WTC11 (cell line): ENCODE data around the gene CBLL2. TPM values are rescaled to one million over a fixed set of nuclear protein-coding genes. Genes with fewer than 3 reads are reported as not detected.

Source experiments
- ATAC-seq: fragments of 200-7000 bp; cut with Tn5 transposase; 2 replicates; pipeline ENCODE4 v1.10.0; 2021; ENCODE audit warnings: mild to moderate bottlenecking, moderate library complexity
- CTCF ChIA-PET: fragments of 300-600 bp; sonication (Branson Sonifier 250); formaldehyde crosslinking; loops from one replicate; lab custom pipeline; 2021; ENCODE audit warnings: antibody characterized with exemption; lab: Charles Lee
- POLR2A ChIA-PET: fragments of 350-600 bp; sonication (Branson Sonifier 250); formaldehyde crosslinking; loops from one replicate; lab custom pipeline; 2021; ENCODE audit warnings: antibody characterized with exemption; lab: Charles Lee
- DNase-seq: peaks from one replicate; pipeline ENCODE4 v3.0.0; 2021; ENCODE audit warnings: low spot score
- H3K27ac Mint-ChIP-seq: 2 replicates; pipeline ENCODE4 v1.8.0; 2021; ENCODE audit warnings: mixed read lengths
- H3K27me3 Mint-ChIP-seq: 2 replicates; pipeline ENCODE4 v1.8.0; 2021; ENCODE audit warnings: low read depth, mild to moderate bottlenecking, moderate library complexity, mixed read lengths
- H3K36me3 Mint-ChIP-seq: 2 replicates; pipeline ENCODE4 v1.8.0; 2021; ENCODE audit warnings: mixed read lengths
- H3K4me1 Mint-ChIP-seq: 2 replicates; pipeline ENCODE4 v1.8.0; 2022; ENCODE audit warnings: mixed read lengths
- H3K4me3 Mint-ChIP-seq: 2 replicates; pipeline ENCODE4 v1.8.0; 2021; ENCODE audit warnings: mild to moderate bottlenecking, moderate library complexity, mixed read lengths
- H3K9me3 Mint-ChIP-seq: 2 replicates; pipeline ENCODE4 v1.8.0; 2021; ENCODE audit warnings: mixed read lengths
- ATF1 ChIP-seq: sonication (generic); formaldehyde crosslinking; IDR thresholded peaks from 2 replicates; pipeline ENCODE4 v1.8.1; 2023; ENCODE audit warnings: mild to moderate bottlenecking, moderate library complexity, missing genetic modification reagents
- CBFB ChIP-seq: sonication (generic); formaldehyde crosslinking; IDR thresholded peaks from 2 replicates; pipeline ENCODE4 v1.8.1; 2022; ENCODE audit warnings: mild to moderate bottlenecking, low read depth, missing genetic modification reagents
- IRF2 ChIP-seq: sonication (generic); formaldehyde crosslinking; IDR thresholded peaks from 2 replicates; pipeline ENCODE4 v1.8.0; 2022; ENCODE audit warnings: low read depth, missing genetic modification reagents, borderline replicate concordance
- MXD4 ChIP-seq: fragments of 250-450 bp; sonication (Bioruptor Pico); IDR thresholded peaks from 2 replicates; pipeline ENCODE4 v1.8.0; 2021; ENCODE audit warnings: mild to moderate bottlenecking, moderate library complexity, borderline replicate concordance
- RORB ChIP-seq: fragments of 250-450 bp; sonication (Bioruptor Pico); IDR thresholded peaks from 2 replicates; pipeline ENCODE4 v1.9.0; 2021; ENCODE audit warnings: mild to moderate bottlenecking
- SP1 ChIP-seq: sonication (generic); formaldehyde crosslinking; conservative IDR thresholded peaks from 2 replicates; pipeline ENCODE4 v1.8.1; 2022; ENCODE audit warnings: missing genetic modification reagents
- ZBTB21 ChIP-seq: sonication (generic); formaldehyde crosslinking; IDR thresholded peaks from 2 replicates; pipeline ENCODE4 v1.8.1; 2023; ENCODE audit warnings: mild to moderate bottlenecking, missing genetic modification reagents, borderline replicate concordance
- ZNF138 ChIP-seq: sonication (generic); formaldehyde crosslinking; conservative IDR thresholded peaks from 2 replicates; pipeline ENCODE4 v1.8.1; 2022; ENCODE audit warnings: mild to moderate bottlenecking, moderate library complexity, missing genetic modification reagents
- ZNF416 ChIP-seq: fragments of 250-450 bp; sonication (Bioruptor Pico); IDR thresholded peaks from 2 replicates; pipeline ENCODE4 v1.9.0; 2021; ENCODE audit warnings: mild to moderate bottlenecking, inconsistent platforms
- total RNA-seq: library from RNA; stranded (reverse); gene quantifications from 3 replicates; pipeline ENCODE4 v1.2.3, GENCODE V29; 2021
- TF ChIP-seq, protein P1 (sequence below): fragments of 250-450 bp; sonication (Bioruptor Pico); IDR thresholded peaks from 2 replicates; pipeline ENCODE4 v1.9.0; 2021; ENCODE audit warnings: mild to moderate bottlenecking
- TF ChIP-seq, protein P2 (sequence below): fragments of 250-450 bp; sonication (Bioruptor Pico); IDR thresholded peaks from 2 replicates; pipeline ENCODE4 v1.9.0; 2021; ENCODE audit warnings: mild to moderate bottlenecking
- TF ChIP-seq, protein P3 (sequence below): sonication (generic); formaldehyde crosslinking; IDR thresholded peaks from 2 replicates; pipeline ENCODE4 v1.8.1; 2023; ENCODE audit warnings: mild to moderate bottlenecking, moderate library complexity, missing genetic modification reagents
- TF ChIP-seq, protein P4 (sequence below): fragments of 250-450 bp; sonication (Bioruptor Pico); conservative IDR thresholded peaks from 2 replicates; pipeline ENCODE4 v1.9.0; 2021; ENCODE audit warnings: mild to moderate bottlenecking
- TF ChIP-seq, protein P5 (sequence below): sonication (generic); formaldehyde crosslinking; IDR thresholded peaks from 2 replicates; pipeline ENCODE4 v1.8.0; 2022; ENCODE audit warnings: missing genetic modification reagents
- TF ChIP-seq, protein P6 (sequence below): sonication (generic); formaldehyde crosslinking; IDR thresholded peaks from 2 replicates; pipeline ENCODE4 v1.8.1; 2022; ENCODE audit warnings: mild to moderate bottlenecking, missing genetic modification reagents, moderate library complexity, borderline replicate concordance
- TF ChIP-seq, protein P7 (sequence below): fragments of 200-600 bp; IDR thresholded peaks from 2 replicates; pipeline ENCODE4 v1.8.0; 2022; ENCODE audit warnings: antibody characterized with exemption
- TF ChIP-seq, protein P8 (sequence below): sonication (generic); formaldehyde crosslinking; IDR thresholded peaks from 2 replicates; pipeline ENCODE4 v1.8.1; 2022; ENCODE audit warnings: low read depth, missing genetic modification reagents, borderline replicate concordance

Gene CBLL2
- total RNA-seq, 1 experiment from 2014 or later, result not detected

DNA sequence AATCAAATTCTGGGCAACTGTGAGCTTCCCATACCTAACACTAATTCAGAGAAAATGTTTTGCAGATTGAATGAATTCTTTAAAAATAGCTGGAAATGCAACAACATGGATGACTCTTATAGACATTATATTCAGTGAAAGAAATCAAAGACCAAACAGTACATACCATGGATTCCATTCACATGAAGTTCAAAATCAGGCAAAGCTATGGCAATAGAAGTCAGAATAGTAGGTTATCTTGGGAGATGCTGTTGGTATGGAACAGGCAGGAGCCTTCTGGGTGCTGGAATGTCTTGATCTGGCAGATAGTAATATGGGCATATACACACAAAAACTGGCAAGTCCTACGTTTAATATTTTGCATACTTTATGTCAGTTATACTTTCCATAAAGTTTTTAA lies 25.5 kb upstream of the CBLL2 start (continued):
- TF ChIP-seq, protein P1, sequence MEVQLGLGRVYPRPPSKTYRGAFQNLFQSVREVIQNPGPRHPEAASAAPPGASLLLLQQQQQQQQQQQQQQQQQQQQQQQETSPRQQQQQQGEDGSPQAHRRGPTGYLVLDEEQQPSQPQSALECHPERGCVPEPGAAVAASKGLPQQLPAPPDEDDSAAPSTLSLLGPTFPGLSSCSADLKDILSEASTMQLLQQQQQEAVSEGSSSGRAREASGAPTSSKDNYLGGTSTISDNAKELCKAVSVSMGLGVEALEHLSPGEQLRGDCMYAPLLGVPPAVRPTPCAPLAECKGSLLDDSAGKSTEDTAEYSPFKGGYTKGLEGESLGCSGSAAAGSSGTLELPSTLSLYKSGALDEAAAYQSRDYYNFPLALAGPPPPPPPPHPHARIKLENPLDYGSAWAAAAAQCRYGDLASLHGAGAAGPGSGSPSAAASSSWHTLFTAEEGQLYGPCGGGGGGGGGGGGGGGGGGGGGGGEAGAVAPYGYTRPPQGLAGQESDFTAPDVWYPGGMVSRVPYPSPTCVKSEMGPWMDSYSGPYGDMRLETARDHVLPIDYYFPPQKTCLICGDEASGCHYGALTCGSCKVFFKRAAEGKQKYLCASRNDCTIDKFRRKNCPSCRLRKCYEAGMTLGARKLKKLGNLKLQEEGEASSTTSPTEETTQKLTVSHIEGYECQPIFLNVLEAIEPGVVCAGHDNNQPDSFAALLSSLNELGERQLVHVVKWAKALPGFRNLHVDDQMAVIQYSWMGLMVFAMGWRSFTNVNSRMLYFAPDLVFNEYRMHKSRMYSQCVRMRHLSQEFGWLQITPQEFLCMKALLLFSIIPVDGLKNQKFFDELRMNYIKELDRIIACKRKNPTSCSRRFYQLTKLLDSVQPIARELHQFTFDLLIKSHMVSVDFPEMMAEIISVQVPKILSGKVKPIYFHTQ (CRISPR knock-in tag), result no peak
- TF ChIP-seq CBFB (CRISPR knock-in tag) (no peak), SP1 (CRISPR knock-in tag) (no peak), IRF2 (CRISPR knock-in tag) (no peak)
- TF ChIP-seq, protein P2, sequence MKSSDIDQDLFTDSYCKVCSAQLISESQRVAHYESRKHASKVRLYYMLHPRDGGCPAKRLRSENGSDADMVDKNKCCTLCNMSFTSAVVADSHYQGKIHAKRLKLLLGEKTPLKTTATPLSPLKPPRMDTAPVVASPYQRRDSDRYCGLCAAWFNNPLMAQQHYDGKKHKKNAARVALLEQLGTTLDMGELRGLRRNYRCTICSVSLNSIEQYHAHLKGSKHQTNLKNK (CRISPR knock-in tag), result no peak
- TF ChIP-seq, protein P3, sequence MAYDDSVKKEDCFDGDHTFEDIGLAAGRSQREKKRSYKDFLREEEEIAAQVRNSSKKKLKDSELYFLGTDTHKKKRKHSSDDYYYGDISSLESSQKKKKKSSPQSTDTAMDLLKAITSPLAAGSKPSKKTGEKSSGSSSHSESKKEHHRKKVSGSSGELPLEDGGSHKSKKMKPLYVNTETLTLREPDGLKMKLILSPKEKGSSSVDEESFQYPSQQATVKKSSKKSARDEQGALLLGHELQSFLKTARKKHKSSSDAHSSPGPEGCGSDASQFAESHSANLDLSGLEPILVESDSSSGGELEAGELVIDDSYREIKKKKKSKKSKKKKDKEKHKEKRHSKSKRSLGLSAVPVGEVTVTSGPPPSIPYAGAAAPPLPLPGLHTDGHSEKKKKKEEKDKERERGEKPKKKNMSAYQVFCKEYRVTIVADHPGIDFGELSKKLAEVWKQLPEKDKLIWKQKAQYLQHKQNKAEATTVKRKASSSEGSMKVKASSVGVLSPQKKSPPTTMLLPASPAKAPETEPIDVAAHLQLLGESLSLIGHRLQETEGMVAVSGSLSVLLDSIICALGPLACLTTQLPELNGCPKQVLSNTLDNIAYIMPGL (CRISPR knock-in tag), result no peak

DNA sequence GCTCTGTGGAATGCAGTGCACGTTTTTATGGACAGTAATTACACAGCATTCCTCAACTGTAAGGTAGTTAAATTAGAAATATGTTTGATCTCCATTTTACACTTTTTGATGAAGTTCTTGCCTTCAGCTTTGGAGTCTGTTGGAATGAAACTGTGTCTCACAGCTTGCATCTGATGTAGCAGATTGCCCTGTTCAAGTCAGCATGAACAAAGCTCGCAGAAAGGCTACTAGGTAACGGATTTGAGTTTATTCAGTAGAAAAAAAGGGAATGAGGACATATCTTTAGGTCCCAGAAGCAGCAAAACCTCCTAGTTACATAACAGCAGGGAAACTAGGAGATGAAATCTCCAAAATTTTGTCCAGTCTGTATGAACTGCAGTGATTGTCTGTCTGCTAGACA lies 24.3 kb upstream of the CBLL2 start:
- TF ChIP-seq, protein P4, sequence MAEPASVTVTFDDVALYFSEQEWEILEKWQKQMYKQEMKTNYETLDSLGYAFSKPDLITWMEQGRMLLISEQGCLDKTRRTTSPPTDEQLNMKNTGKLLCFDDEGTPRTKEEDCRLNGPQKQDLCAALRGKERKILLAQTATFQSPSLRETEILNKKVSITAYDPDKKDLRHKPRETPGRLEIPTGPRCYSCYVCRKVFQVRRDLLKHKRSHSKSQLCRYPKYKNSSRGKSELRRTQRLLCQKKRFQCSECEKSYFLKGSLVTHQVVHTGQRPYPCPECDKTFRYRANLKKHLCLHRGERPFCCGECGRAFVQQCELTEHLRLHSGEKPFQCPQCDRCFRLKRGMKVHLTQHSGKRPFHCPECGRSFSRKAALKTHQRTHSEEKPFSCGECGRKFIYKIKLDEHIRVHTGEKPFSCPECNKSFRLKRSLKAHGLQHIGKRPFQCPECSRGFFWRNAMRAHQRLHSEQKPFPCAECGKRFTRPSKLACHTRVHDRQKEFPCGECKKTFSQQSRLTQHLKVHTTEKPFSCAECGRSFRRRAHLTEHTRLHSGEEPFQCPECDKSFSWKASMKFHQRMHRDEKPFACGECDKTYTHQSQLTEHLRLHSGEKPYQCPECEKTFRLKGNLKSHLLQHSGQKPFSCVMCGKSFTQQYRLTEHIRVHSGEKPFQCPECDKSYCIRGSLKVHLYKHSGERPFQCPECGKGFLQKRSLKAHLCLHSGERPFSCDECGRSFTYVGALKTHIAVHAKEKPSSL (CRISPR knock-in tag), result no peak
- TF ChIP-seq ZNF138 (CRISPR knock-in tag) (no peak), ZBTB21 (no peak)
- TF ChIP-seq, protein P5, sequence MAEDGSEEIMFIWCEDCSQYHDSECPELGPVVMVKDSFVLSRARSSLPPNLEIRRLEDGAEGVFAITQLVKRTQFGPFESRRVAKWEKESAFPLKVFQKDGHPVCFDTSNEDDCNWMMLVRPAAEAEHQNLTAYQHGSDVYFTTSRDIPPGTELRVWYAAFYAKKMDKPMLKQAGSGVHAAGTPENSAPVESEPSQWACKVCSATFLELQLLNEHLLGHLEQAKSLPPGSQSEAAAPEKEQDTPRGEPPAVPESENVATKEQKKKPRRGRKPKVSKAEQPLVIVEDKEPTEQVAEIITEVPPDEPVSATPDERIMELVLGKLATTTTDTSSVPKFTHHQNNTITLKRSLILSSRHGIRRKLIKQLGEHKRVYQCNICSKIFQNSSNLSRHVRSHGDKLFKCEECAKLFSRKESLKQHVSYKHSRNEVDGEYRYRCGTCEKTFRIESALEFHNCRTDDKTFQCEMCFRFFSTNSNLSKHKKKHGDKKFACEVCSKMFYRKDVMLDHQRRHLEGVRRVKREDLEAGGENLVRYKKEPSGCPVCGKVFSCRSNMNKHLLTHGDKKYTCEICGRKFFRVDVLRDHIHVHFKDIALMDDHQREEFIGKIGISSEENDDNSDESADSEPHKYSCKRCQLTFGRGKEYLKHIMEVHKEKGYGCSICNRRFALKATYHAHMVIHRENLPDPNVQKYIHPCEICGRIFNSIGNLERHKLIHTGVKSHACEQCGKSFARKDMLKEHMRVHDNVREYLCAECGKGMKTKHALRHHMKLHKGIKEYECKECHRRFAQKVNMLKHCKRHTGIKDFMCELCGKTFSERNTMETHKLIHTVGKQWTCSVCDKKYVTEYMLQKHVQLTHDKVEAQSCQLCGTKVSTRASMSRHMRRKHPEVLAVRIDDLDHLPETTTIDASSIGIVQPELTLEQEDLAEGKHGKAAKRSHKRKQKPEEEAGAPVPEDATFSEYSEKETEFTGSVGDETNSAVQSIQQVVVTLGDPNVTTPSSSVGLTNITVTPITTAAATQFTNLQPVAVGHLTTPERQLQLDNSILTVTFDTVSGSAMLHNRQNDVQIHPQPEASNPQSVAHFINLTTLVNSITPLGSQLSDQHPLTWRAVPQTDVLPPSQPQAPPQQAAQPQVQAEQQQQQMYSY, result no peak
- CTCF ChIA-PET, result no interaction called here
- H3K4me1 Mint-ChIP-seq, result no peaks in the 10 kb centered on the region

DNA sequence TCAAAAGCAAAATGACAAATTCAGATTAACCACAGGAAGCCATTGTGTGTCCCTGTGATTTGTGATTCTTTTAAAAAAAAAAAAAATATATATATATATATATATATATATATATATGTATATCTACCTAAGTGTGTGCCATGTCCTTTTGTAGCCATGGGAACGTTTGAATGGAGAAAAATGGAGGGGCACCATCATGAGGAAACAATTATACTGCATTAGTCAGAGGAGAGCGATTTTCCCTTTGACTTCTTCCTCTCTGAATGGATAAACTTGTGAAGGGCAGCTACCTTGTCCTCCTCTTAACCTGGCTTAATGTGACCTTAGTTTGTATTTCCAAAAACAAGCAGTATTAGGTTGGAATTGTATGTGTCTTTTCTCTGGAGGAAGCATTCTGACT lies 23.3 kb upstream of the CBLL2 start:
- H3K4me1 Mint-ChIP-seq, result no peaks in the 10 kb centered on the region
- no peaks in the 10 kb centered on the region for H3K9me3 Mint-ChIP-seq
- ChIA-PET POLR2A (no interaction called here), CTCF (no interaction called here)
- H3K27me3 Mint-ChIP-seq, result no peaks in the 10 kb centered on the region
- H3K27ac Mint-ChIP-seq, result no peak overlapping the region
- no peak overlapping the region for H3K4me3 Mint-ChIP-seq
- DNase-seq (no peak), ATAC-seq (no peak)
- H3K36me3 Mint-ChIP-seq, result no peaks in the 10 kb centered on the region
- TF ChIP-seq ATF1 (CRISPR knock-in tag), result no peak
- TF ChIP-seq, protein P2 (CRISPR knock-in tag), result no peak
- TF ChIP-seq ZNF138 (CRISPR knock-in tag), result no peak
- TF ChIP-seq ZNF416 (CRISPR knock-in tag), result no peak
- TF ChIP-seq, protein P6, sequence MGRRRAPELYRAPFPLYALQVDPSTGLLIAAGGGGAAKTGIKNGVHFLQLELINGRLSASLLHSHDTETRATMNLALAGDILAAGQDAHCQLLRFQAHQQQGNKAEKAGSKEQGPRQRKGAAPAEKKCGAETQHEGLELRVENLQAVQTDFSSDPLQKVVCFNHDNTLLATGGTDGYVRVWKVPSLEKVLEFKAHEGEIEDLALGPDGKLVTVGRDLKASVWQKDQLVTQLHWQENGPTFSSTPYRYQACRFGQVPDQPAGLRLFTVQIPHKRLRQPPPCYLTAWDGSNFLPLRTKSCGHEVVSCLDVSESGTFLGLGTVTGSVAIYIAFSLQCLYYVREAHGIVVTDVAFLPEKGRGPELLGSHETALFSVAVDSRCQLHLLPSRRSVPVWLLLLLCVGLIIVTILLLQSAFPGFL, result no peak
- TF ChIP-seq SP1 (CRISPR knock-in tag), result no peak
- TF ChIP-seq, protein P7, sequence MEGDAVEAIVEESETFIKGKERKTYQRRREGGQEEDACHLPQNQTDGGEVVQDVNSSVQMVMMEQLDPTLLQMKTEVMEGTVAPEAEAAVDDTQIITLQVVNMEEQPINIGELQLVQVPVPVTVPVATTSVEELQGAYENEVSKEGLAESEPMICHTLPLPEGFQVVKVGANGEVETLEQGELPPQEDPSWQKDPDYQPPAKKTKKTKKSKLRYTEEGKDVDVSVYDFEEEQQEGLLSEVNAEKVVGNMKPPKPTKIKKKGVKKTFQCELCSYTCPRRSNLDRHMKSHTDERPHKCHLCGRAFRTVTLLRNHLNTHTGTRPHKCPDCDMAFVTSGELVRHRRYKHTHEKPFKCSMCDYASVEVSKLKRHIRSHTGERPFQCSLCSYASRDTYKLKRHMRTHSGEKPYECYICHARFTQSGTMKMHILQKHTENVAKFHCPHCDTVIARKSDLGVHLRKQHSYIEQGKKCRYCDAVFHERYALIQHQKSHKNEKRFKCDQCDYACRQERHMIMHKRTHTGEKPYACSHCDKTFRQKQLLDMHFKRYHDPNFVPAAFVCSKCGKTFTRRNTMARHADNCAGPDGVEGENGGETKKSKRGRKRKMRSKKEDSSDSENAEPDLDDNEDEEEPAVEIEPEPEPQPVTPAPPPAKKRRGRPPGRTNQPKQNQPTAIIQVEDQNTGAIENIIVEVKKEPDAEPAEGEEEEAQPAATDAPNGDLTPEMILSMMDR, result no peak
- TF ChIP-seq MXD4, result no peak
- TF ChIP-seq, protein P8, sequence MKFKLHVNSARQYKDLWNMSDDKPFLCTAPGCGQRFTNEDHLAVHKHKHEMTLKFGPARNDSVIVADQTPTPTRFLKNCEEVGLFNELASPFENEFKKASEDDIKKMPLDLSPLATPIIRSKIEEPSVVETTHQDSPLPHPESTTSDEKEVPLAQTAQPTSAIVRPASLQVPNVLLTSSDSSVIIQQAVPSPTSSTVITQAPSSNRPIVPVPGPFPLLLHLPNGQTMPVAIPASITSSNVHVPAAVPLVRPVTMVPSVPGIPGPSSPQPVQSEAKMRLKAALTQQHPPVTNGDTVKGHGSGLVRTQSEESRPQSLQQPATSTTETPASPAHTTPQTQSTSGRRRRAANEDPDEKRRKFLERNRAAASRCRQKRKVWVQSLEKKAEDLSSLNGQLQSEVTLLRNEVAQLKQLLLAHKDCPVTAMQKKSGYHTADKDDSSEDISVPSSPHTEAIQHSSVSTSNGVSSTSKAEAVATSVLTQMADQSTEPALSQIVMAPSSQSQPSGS, result no peak
- no peak for TF ChIP-seq RORB

More for the DNA sequence above, 24.3 kb upstream of the CBLL2 start:
- Mint-ChIP-seq H3K36me3 (no peaks in the 10 kb centered on the region), H3K27ac (no peak overlapping the region), H3K9me3 (no peaks in the 10 kb centered on the region), H3K27me3 (no peaks in the 10 kb centered on the region), H3K4me3 (no peak overlapping the region)
- DNase-seq, result no peak
- no peak for ATAC-seq
- POLR2A ChIA-PET, result no interaction called here
